ENCODE data around the gene SAMD4A.

The SAMD4A gene

DNA sequence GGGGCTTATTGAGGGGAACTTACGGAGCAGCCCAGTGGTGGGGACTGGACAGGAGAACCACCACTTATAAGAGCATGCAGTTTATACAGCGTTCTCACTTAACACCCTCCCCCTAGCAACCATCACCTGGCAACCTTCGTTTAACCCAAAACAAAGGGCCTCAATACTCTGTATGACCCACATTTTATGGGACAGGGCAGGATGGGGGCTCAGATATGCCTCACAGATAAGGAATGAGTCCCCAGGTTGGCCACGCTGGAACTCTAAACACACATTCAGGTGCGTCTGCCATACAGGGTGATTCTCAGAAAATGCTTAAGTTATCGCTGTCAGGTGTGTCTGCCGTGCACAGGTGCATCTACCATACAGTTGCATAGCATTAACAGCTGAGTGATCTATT is 236.5 kb downstream of the SAMD4A start:
- Mint-ChIP-seq H3K27me3 (ENCODE audit: low read depth, poor library complexity) (peaks cover 36% of the 10 kb centered on the region), H3K4me1 (peaks cover 28% of the 10 kb centered on the region), H3K4me3 (no peak overlapping the region), H3K9me3 (peaks cover 10% of the 10 kb centered on the region), H3K27ac (no peak overlapping the region), H3K36me3 (ENCODE audit: low read depth) (no peaks in the 10 kb centered on the region)
- no peak for DNase-seq
- TF ChIP-seq, protein P1, sequence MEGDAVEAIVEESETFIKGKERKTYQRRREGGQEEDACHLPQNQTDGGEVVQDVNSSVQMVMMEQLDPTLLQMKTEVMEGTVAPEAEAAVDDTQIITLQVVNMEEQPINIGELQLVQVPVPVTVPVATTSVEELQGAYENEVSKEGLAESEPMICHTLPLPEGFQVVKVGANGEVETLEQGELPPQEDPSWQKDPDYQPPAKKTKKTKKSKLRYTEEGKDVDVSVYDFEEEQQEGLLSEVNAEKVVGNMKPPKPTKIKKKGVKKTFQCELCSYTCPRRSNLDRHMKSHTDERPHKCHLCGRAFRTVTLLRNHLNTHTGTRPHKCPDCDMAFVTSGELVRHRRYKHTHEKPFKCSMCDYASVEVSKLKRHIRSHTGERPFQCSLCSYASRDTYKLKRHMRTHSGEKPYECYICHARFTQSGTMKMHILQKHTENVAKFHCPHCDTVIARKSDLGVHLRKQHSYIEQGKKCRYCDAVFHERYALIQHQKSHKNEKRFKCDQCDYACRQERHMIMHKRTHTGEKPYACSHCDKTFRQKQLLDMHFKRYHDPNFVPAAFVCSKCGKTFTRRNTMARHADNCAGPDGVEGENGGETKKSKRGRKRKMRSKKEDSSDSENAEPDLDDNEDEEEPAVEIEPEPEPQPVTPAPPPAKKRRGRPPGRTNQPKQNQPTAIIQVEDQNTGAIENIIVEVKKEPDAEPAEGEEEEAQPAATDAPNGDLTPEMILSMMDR (IDR thresholded peaks at IDR 0.05) = no peak

DNA sequence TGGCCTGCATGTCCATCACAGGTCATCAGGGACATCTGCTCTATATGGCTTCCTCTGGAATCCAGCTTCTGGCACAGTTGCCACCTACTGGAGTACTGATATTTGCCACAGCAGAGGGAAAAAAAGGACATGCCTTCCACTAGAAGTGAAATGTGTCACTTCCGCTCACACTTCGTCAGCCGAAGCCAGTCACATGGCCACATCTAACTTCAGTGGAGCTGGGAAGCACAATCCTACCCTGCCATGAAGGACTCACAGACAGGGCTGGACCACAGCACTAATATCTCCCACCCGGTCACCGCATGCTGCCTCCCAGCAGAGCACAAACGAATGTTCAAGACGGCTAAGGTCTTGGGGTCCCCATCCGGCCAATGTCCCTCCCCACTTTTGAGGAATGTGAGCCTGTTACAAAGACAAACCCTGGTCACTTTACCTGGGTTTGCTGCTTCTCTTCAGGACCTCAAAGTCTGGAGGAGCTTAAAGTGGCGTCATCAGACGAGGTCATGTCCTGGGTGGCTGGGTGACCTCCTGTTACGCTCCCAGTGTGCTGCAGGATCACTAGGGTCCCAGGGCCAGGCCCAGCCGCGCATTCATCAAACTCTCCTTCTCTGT is 237.1 kb downstream of the SAMD4A start:
- H3K4me1 Mint-ChIP-seq = peaks cover 28% of the 10 kb centered on the region
- no peak overlapping the region for H3K4me3 Mint-ChIP-seq
- TF ChIP-seq, protein P1 (IDR thresholded peaks at IDR 0.05) = no peak
- no peak for DNase-seq
- H3K27me3 Mint-ChIP-seq (ENCODE audit: low read depth, poor library complexity) = peaks cover 40% of the 10 kb centered on the region
- H3K9me3 Mint-ChIP-seq = peaks cover 10% of the 10 kb centered on the region
- no peaks in the 10 kb centered on the region for H3K36me3 Mint-ChIP-seq (ENCODE audit: low read depth)
- H3K27ac Mint-ChIP-seq = no peak overlapping the region

DNA sequence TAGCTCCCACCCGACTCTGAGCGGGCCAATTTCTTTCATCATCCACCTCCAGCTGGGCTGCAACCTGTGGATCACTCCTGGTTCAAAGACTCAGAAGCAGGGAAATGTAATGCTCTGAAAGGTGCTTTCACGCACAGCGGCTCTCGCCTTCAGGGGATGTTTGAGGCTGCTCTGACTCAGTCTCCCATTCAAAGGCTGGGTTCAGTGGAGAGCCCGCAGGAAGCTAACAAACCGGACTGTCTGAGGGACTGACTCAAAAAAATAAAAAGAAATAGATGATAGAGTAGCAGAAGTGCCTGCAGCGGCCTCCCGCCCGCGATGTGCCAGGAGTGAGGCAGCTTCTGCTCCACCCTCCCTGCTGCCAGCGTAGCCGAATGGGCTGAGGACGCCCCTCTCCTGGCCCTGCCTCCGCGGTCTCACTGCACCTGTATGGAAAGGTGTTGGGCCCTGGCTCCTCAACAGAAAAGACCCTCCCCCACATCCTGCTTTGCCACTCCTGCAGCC is 237.7 kb downstream of the SAMD4A start:
- Mint-ChIP-seq H3K4me1 (peaks cover 28% of the 10 kb centered on the region), H3K36me3 (ENCODE audit: low read depth) (no peaks in the 10 kb centered on the region), H3K4me3 (no peak overlapping the region), H3K27ac (no peak overlapping the region), H3K9me3 (peaks cover 10% of the 10 kb centered on the region), H3K27me3 (ENCODE audit: low read depth, poor library complexity) (peaks cover 45% of the 10 kb centered on the region)
- DNase-seq = no peak
- TF ChIP-seq, protein P1 (IDR thresholded peaks at IDR 0.05) = no peak

DNA sequence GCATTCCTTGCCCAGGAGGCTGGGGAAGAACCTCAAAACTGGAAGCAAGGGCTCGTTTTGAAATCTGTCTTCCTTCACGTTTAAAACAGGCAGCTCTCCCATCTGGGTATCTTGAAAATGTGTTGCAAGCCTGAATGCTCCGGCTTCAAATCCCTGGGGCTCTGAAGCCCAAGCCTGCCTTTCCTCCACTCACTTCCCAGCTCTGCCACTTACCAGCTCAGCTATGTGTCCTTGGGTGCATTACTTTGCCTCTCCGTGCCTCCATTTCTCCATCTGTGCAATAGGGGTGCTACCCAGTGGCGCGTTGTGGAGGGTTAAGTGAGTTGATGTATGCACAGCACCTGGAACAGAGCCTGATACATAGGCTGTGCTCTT is 238.1 kb downstream of the SAMD4A start:
- H3K27me3 Mint-ChIP-seq (ENCODE audit: low read depth, poor library complexity) = peaks cover 45% of the 10 kb centered on the region
- no peak overlapping the region for H3K27ac Mint-ChIP-seq
- no peaks in the 10 kb centered on the region for H3K36me3 Mint-ChIP-seq (ENCODE audit: low read depth)
- H3K4me1 Mint-ChIP-seq = peaks cover 28% of the 10 kb centered on the region
- DNase-seq = no peak
- TF ChIP-seq, protein P1 (IDR thresholded peaks at IDR 0.05) = no peak
- no peak overlapping the region for H3K4me3 Mint-ChIP-seq
- H3K9me3 Mint-ChIP-seq = peaks cover 10% of the 10 kb centered on the region

DNA sequence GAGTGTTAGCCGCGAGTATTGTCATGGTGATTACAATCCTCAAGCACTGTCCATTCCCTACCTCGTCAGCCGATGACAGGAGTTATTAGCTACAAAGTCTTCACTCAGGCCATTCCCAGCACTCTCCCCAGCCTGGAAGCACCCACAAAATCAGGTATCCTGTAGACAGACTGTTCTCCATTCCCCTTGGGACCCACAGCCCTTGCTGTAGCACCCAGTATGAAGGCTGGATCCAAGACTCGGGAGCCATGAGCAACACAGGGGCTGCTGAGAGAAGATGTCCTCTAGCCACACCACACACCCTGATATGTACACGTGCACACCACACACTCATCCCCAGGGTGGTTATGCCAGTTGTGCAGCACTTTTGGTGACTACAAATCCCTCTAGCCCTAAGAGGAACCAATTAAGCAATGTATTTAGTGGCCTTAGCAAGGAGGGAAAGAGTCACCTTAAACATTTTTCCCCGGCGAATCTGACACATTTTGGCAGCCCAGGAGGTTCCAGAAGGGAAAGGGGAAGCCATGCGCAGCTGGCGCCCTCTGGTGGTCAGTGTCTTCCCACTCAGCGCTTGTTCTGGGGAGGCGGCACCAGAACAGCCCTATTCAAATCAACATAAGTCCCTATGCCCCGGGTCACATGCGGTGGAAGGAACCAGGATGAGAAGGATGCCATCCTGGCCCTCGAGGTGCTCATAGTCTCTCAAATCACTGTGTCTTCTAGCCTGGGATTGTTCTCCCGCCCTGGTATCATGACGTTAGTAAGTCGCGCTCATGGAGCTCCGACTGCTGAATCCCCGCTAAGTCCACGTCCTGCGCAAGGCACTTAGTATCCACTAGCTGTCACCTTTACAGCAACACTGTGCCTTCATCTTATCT is 238.8 kb downstream of the SAMD4A start:
- Mint-ChIP-seq H3K27ac (no peak overlapping the region), H3K9me3 (peaks cover 4% of the 10 kb centered on the region), H3K27me3 (ENCODE audit: low read depth, poor library complexity) (peaks cover 45% of the 10 kb centered on the region), H3K36me3 (ENCODE audit: low read depth) (no peaks in the 10 kb centered on the region), H3K4me3 (peak overlapping the region; percentile 49), H3K4me1 (peaks cover 28% of the 10 kb centered on the region)
- TF ChIP-seq, protein P1 (IDR thresholded peaks at IDR 0.05) = peak; percentile 97
- DNase-seq = peak; percentile 89

All from nephron progenitor cell (in vitro differentiated cells).